HUES6 (cell line): ENCODE results near the gene SMYD4.

Experiments used
- H3K27ac ChIP-seq: 2 replicates; pipeline ENCODE4 v1.7.0; 2013; ENCODE audit warnings: low read depth, mild to moderate bottlenecking, low read length, inconsistent platforms
- H3K27me3 ChIP-seq: 2 replicates; pipeline ENCODE4 v1.6.1; 2013; ENCODE audit warnings: low read length; ENCODE audit not compliant: control insufficient read depth, insufficient read depth
- H3K36me3 ChIP-seq: 2 replicates; pipeline ENCODE4 v1.6.1; 2013; ENCODE audit warnings: low read length; ENCODE audit not compliant: control insufficient read depth, insufficient read depth
- H3K4me1 ChIP-seq: 2 replicates; pipeline ENCODE4 v1.6.1; 2013; ENCODE audit warnings: low read length; ENCODE audit not compliant: control insufficient read depth, insufficient read depth
- H3K4me3 ChIP-seq: 2 replicates; pipeline ENCODE4 v1.5.1; 2013; ENCODE audit warnings: low read depth, low read length
- H3K9ac ChIP-seq: one replicate; pipeline ENCODE4 v1.6.1; 2013; ENCODE audit warnings: mild to moderate bottlenecking, low read length
- H3K9me3 ChIP-seq: 2 replicates; pipeline ENCODE4 v1.6.1; 2013; ENCODE audit warnings: low read depth, low read length; ENCODE audit not compliant: control insufficient read depth, insufficient read depth

SMYD4 gene

GRCh38 chr17:1736348-1737281 lies 93.1 kb downstream of the SMYD4 start:
- Histone ChIP-seq H3K27ac (no peak overlapping the region), H3K9ac (no peak overlapping the region)

GRCh38 chr17:1735834-1736347 lies 93.8 kb downstream of the SMYD4 start:
- Histone ChIP-seq H3K9ac (no peak overlapping the region), H3K27me3 (no peaks in the 10 kb centered on the region), H3K4me3 (no peak overlapping the region), H3K27ac (no peak overlapping the region), H3K36me3 (peaks cover 9% of the 10 kb centered on the region), H3K4me1 (peaks cover 9% of the 10 kb centered on the region; the same call in 1 of the 2 replicates), H3K9me3 (peaks cover 2% of the 10 kb centered on the region; the same call in 1 of the 2 replicates)

More at GRCh38 chr17:1736348-1737281, 93.1 kb downstream of the SMYD4 start:
- H3K36me3 ChIP-seq, result peaks cover 6% of the 10 kb centered on the region
- no peak overlapping the region for H3K4me3 ChIP-seq
- H3K27me3 ChIP-seq, result no peaks in the 10 kb centered on the region
- peaks cover 4% of the 10 kb centered on the region; the same call in 1 of the 2 replicates for H3K9me3 ChIP-seq
- peaks cover 9% of the 10 kb centered on the region; the same call in 1 of the 2 replicates for H3K4me1 ChIP-seq

GRCh38 chr17:1735418-1735817 lies 94.3 kb downstream of the SMYD4 start:
- no peak overlapping the region for H3K4me3 ChIP-seq
- peaks cover 2% of the 10 kb centered on the region; the same call in 1 of the 2 replicates for H3K9me3 ChIP-seq
- no peak overlapping the region for H3K27ac ChIP-seq
- H3K27me3 ChIP-seq, result no peaks in the 10 kb centered on the region
- peaks cover 9% of the 10 kb centered on the region; the same call in 1 of the 2 replicates for H3K4me1 ChIP-seq
- no peak overlapping the region for H3K9ac ChIP-seq
- H3K36me3 ChIP-seq, result peaks cover 9% of the 10 kb centered on the region

DNA sequence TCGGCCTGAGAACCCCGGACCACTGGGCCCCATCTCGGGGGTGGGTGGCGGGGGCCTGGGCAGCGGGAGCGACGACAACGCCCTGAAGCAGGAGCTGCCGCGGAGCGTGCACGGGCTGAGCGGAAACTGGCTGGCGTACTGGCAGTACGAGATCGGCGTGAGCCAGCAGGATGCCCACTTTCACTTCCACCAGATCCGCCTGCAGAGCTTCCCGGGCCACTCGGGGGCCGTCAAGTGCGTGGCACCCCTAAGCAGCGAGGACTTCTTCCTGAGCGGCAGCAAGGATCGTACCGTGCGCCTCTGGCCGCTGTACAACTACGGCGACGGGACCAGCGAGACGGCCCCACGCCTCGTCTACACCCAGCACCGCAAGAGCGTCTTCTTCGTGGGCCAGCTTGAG lies 95.9 kb downstream of the SMYD4 start:
- Histone ChIP-seq H3K27ac (no peak overlapping the region), H3K9me3 (peaks cover 2% of the 10 kb centered on the region; the same call in 1 of the 2 replicates), H3K4me1 (peaks cover 9% of the 10 kb centered on the region; the same call in 1 of the 2 replicates), H3K9ac (no peak overlapping the region), H3K36me3 (peaks cover 9% of the 10 kb centered on the region), H3K4me3 (no peak overlapping the region), H3K27me3 (no peaks in the 10 kb centered on the region)

- Histone ChIP-seq H3K27ac (no peak overlapping the region), H3K4me1 (peaks cover 9% of the 10 kb centered on the region; the same call in 1 of the 2 replicates), H3K27me3 (no peaks in the 10 kb centered on the region), H3K9me3 (no peaks in the 10 kb centered on the region), H3K4me3 (no peak overlapping the region), H3K36me3 (peaks cover 9% of the 10 kb centered on the region), H3K9ac (no peak overlapping the region)
These were observed 96.8 kb downstream of the SMYD4 start for GRCh38 chr17:1732833-1733321.

- H3K4me1 ChIP-seq, result peaks cover 9% of the 10 kb centered on the region; the same call in 1 of the 2 replicates
- peaks cover 11% of the 10 kb centered on the region for H3K36me3 ChIP-seq
- no peak overlapping the region for H3K9ac ChIP-seq
- H3K27me3 ChIP-seq, result no peaks in the 10 kb centered on the region
- H3K4me3 ChIP-seq, result no peak overlapping the region
- no peak overlapping the region for H3K27ac ChIP-seq
- no peaks in the 10 kb centered on the region for H3K9me3 ChIP-seq
These were observed 97.4 kb downstream of the SMYD4 start for GRCh38 chr17:1732241-1732832.

- H3K9ac ChIP-seq, result no peak overlapping the region
- H3K27ac ChIP-seq, result no peak overlapping the region
These were observed 98.6 kb downstream of the SMYD4 start for GRCh38 chr17:1731194-1731506.

GRCh38 chr17:1730326-1731193 lies 99.1 kb downstream of the SMYD4 start:
- Histone ChIP-seq H3K27ac (no peak overlapping the region; the same call in 1 of the 2 replicates), H3K9me3 (no peaks in the 10 kb centered on the region), H3K36me3 (peaks cover 9% of the 10 kb centered on the region; the same call in 1 of the 2 replicates), H3K4me3 (no peak overlapping the region), H3K4me1 (0 out of 2 replicates have a peak, but pooled peaks cover under 1% of the 10 kb centered on the region), H3K27me3 (no peaks in the 10 kb centered on the region), H3K9ac (no peak overlapping the region)

More at GRCh38 chr17:1731194-1731506, 98.6 kb downstream of the SMYD4 start:
- peaks cover 9% of the 10 kb centered on the region; the same call in 1 of the 2 replicates for H3K36me3 ChIP-seq
- no peak overlapping the region for H3K4me3 ChIP-seq
- H3K27me3 ChIP-seq, result no peaks in the 10 kb centered on the region
- peaks cover 2% of the 10 kb centered on the region; the same call in 1 of the 2 replicates for H3K4me1 ChIP-seq
- no peaks in the 10 kb centered on the region for H3K9me3 ChIP-seq

- Histone ChIP-seq H3K27me3 (no peaks in the 10 kb centered on the region), H3K4me3 (no peak overlapping the region), H3K9ac (no peak overlapping the region), H3K4me1 (peaks cover 6% of the 10 kb centered on the region; the same call in 1 of the 2 replicates), H3K36me3 (peaks cover 9% of the 10 kb centered on the region; the same call in 1 of the 2 replicates), H3K27ac (no peak overlapping the region), H3K9me3 (no peaks in the 10 kb centered on the region)
These were observed 99.8 kb downstream of the SMYD4 start for GRCh38 chr17:1729966-1730325.
